DMS 273 (cell line): ENCODE measurements around the gene HGF.
"Not testable (repeated sequence)": the region's sequence is repeated elsewhere in the genome, so short reads cannot be mapped to it uniquely, and the experiment has no call there.

Source experiments
- DNase-seq: peaks from one replicate; lab custom pipeline; 2025; ENCODE audit not compliant: unreplicated experiment; lab: John Stamatoyannopoulos, UW

HGF gene

DNA sequence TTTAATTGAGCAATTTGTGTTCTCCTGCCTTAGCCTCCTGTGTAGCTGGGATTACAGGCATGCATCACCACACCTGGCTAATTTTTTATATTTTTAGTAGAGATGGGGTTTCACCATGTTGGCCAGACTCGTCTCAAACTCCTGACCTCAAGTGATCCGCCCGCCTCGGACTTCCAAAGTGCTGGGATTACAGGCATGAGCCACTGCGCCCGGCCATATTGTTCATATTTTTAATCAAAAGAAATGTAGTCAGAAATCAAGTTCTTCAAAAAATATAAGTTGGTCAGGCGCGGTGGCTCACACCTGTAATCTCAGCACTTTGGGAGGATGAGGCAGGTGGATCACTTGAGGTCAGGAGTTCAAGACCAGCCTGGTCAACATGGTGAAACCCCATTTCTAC, 47.6 kb downstream of the HGF start:
- not testable (repeated sequence) for DNase-seq

DNA sequence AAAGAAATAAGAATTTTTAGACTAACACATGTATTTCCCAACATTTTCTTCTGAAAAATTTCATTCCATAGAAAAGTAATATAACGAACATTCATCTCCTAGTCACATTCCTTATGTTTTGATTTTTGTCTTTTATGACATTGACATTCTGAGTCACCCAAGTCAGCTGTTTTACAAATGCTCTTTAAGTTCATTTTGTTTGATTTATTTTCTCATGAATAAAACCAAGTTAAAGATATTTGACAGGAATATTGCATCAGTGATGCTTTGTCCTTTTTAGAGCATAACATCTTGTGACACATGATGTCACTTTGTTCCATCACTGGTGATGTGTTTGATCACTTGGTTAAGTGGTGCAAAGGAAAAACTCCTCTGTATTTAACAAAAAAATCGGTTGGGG, 48.4 kb downstream of the HGF start:
- no peak for DNase-seq

DNA sequence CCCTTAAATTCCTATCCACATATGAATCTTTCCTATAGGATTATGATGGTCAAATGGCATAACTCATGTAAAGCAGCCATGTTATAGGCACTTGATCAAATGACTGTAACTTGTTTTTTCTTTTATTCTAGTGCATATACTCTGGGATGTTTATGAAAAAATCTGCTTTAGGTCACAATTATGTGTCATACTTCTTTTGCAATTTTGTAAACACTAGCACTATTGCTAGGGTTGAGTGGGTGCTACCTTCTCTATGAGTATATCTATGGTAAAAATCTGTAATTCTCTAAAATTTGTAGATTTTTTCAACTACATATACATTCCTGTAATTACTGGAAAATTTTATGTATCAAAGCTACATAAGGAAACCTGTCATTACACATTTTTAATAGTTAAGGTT, 50.0 kb downstream of the HGF start:
- no peak for DNase-seq

DNA sequence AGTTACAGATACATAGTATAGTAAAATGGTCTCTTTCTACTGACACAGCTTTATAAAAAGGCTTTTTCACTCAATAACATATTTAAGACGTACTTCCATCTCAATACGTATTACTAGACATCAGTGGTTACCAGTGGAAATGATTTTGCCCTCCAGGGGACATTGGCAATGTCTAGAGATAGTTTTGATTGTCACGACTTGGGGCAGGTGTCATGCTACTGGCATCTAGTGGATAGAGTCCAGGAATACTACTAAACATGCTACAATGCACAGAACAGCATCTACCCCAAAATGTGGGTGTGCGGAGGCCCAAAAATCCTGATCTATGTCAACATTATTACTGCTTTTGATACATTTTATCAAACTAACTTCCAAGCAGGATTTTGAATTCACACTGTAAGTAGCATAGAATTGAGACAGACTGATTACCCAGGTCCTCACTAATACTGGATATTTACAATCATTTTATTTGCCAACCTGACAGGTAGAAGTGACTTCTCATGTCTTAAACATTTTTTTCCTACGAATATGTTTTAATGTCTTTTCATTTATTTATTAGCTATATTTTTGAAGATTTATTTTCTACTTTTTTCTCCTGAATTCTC, 53.8 kb downstream of the HGF start:
- DNase-seq, result peak; percentile 73

DNA sequence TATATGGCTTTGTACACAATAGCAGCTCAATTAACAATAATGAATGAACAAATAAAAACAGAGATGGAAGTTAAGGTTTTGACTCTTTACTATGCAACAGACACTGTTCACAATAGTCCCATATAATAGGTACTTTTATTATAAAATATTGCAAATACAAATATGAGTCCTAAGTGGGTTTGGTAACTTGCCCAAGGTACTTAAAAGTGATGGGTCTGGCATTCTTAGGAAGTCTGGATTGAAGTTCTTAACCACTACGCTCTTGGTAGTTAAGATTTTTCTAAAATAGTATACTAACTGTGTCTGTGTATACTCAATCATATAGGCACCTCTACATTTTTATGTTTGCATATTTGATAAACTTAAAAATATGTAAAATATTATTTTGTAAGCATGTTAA, 55.5 kb downstream of the HGF start:
- no peak for DNase-seq

DNA sequence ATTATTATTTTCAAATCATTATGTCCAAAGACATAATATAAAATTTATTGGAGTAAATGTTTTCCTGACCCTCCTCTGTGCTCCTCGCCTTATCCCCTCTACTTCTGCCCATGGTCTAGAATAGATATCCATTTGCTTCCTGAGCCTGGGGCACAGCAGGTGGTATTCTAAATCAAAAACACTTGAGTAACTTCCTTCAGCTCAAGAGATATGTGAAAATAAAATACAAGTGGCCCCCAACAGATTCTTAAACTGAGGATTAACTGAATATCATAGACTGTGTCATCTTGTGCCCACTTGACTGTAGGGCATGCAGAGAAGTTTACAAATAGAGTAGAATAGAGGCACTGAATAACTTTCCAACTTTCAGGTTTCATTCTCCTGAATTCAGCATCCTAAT, 59.1 kb downstream of the HGF start:
- DNase-seq, result no peak

GRCh38 chr7:81709836-81710235, 60.0 kb downstream of the HGF start:
- no peak for DNase-seq

- DNase-seq, result no peak
Measured at GRCh38 chr7:81707966-81708365, 61.9 kb downstream of the HGF start.

- no peak for DNase-seq
Measured at GRCh38 chr7:81707196-81707595, 62.7 kb downstream of the HGF start.

DNA sequence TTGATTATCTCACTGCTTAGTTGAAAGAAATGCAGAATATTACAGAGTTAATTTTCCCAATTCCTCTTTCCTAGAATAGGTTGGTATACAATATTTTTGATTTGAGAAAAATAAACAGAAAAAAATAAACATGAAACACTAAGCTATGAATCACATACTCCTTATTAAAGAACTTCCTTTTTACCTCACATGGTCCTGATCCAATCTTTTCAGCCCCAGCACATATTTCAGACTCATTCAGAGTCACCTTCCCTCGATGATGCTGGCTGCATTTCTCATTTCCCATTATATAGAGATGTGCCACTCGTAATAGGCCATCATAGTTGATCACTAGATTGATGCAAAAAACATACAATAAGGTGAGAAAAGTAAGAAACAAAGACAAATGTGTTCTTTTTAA, 64.6 kb downstream of the HGF start:
- no peak for DNase-seq

GRCh38 chr7:81704595-81704994, 65.3 kb downstream of the HGF start:
- peak; percentile 78 for DNase-seq

DNA sequence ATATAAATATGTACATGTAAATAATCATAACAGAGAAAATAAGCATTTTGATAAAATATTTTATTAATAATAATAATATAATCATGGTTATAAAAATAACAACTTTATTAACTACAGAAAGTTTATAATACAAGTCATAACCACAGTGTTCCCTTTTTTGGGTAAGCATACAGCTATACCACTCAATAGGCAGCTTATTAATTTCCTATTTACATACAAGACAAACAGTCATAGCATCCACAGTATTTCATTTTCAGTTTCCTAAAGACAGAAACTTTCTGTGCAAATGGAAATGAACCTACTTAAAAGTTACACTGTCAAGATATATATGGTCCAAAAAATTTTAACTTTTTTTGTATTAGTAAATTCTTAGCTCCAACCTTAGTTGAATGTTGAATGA, 70.9 kb downstream of the HGF start:
- no peak for DNase-seq

DNA sequence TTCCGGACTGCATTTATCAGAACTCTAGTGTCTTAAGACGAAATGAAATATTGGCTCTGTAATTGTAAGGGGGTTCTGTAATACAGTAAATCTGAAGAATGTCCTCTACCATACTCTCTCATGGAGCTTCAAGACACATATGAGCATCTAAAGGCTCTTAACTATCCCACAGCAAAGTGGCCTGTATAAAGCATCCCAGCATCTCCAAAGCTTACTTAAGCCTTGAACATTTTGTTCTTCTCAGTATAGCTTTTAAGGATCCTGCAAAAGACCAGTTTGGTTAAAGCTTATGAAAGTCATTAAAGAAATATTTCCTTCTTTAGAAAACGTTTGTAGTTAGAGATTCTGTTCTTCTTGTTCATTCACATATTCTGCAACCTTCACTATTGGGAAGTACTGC, 75.1 kb downstream of the HGF start:
- peak; percentile 76 for DNase-seq

DNA sequence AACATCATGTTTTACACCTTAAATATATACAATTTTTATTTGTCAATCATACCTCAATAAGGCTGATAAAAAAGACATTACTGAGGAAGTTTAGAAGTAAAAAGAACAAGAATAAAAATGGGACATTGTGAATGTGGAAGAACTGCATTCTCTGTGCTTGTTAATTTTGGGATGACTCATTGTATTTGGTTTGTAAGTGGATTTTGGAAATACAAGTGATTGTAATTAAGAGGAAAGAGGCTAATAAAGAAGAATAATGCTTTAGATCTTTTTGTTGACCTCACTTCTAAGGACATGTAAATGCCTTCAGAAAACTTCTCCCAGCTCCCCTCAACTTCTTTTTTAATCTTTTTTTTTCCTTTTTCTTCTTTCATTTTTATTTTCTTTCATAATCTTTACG, 76.0 kb downstream of the HGF start:
- no peak for DNase-seq

- DNase-seq, result no peak
Measured at GRCh38 chr7:81693080-81693479, 76.8 kb downstream of the HGF start.

- peak; percentile 88 for DNase-seq
Measured at GRCh38 chr7:81692146-81692905, 77.5 kb downstream of the HGF start.

DNA sequence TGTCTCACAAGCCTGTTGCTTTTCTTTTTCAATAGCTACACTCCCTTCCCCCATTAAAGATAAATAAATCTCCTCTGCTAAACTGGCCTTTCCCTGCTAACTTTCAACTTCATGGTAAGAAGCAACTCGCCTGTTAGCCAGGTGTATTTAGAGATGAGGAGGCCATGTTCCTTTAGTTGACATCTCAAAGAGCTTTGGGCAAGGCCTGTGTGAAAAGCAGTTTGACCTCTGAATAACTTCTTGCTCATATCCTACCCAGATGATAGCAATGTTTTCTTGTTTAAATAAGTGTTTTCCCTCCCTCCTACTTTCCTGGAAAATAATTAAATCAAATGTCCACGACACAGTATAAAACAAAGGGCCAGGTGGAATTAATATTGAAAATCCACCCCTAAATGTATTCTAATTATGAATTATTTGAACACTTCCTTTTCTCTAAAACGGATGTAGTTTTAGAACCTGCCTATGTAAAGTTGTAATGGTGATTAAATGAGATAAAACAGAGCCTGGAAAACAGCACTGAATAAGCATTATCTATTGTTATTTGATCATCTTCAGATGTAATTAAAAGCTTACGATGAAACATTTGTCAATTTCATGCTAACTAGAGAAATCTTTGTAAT, 78.5 kb downstream of the HGF start:
- no peak for DNase-seq

DNA sequence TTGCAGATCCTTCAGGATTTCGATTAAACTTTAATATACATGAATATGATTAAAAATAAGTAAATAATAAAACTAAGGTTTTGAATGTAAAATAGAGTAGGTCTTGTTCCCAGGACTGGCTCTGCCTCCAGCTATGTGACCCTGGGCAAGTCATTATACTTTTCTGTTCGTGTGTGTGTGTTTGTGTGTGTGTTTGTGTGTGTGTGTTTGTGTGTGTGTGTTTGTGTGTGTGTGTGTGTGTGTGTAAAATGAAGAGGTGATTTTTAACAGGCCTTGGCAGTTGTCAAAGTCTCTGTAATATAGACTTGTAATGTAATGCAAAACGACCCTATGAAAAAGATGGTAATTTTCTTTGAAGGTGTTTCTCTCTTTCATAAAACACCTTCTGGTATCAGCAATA, 79.2 kb downstream of the HGF start:
- DNase-seq, result no peak

- peak; percentile 89 for DNase-seq
Measured at GRCh38 chr7:81690251-81690650, 79.6 kb downstream of the HGF start.

- peak; percentile 82 for DNase-seq
Measured at GRCh38 chr7:81688622-81689411, 81.0 kb downstream of the HGF start.

DNA sequence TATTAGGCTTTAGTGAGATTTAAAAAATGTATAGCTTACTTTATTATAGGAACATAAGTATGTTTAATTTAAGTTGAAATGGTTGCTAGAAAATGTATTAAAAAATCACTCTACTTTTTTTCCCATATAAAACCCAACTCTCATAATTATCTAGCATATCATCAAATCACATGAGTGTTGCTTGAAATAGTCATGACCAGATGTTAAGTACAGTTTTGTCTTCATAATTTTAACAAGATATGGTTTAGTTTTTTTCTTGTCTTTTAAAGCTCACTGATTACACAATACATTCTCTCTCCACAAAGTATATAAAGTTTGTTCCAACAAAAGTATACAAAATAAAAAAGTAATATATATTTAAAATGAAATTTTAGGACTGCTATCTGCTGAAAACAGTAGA, 82.8 kb downstream of the HGF start:
- no peak for DNase-seq
